HG02642 (cell line): ENCODE data around the gene KRTDAP.

Source experiments
- ATAC-seq: cut with Tn5 transposase; IDR thresholded peaks from one replicate; pipeline ENCODE4 v1.9.1; 2021; ENCODE audit warnings: mild to moderate bottlenecking; ENCODE audit not compliant: unreplicated experiment, poor library complexity

The KRTDAP gene

GRCh38 chr19:35513628-35514281 is 23.5 kb upstream of the KRTDAP start, which contains the start of gene DMKN:
Gene DMKN (minus strand): TSS chr19:35513649. CDS start chr19:35513475, 174 bp downstream.
- ATAC-seq, result no peak

GRCh38 chr19:35512831-35513627 is 22.8 kb upstream of the KRTDAP start:
- ATAC-seq, result no peak

GRCh38 chr19:35511337-35511736 is 21.1 kb upstream of the KRTDAP start:
- ATAC-seq, result no peak

- no peak for ATAC-seq
Observed at GRCh38 chr19:35510626-35510964, 20.3 kb upstream of the KRTDAP start.

- ATAC-seq, result peak; percentile 59
Observed at GRCh38 chr19:35509861-35510625, 19.8 kb upstream of the KRTDAP start.

- no peak for ATAC-seq
Observed at GRCh38 chr19:35509018-35509652, 18.9 kb upstream of the KRTDAP start.

GRCh38 chr19:35508129-35508528 is 17.9 kb upstream of the KRTDAP start:
- ATAC-seq, result no peak

GRCh38 chr19:35507561-35507960 is 17.3 kb upstream of the KRTDAP start:
- no peak for ATAC-seq

- no peak for ATAC-seq
Observed at GRCh38 chr19:35506011-35506410, 15.7 kb upstream of the KRTDAP start.

GRCh38 chr19:35502751-35503150 is 12.5 kb upstream of the KRTDAP start:
- ATAC-seq, result no peak

- no peak for ATAC-seq
Observed at GRCh38 chr19:35501684-35502083, 11.4 kb upstream of the KRTDAP start.

- no peak for ATAC-seq
Observed at GRCh38 chr19:35500611-35501010, 10.3 kb upstream of the KRTDAP start.

- no peak for ATAC-seq
Observed at GRCh38 chr19:35498984-35499527, 8.8 kb upstream of the KRTDAP start.

GRCh38 chr19:35498220-35498619 is 8.0 kb upstream of the KRTDAP start:
- no peak for ATAC-seq

- no peak for ATAC-seq
Observed at GRCh38 chr19:35497406-35497805, 7.1 kb upstream of the KRTDAP start.

GRCh38 chr19:35495107-35496064 is 5.1 kb upstream of the KRTDAP start:
- peak; percentile 65 for ATAC-seq

- no peak for ATAC-seq
Observed at GRCh38 chr19:35493971-35494370, 3.7 kb upstream of the KRTDAP start.

GRCh38 chr19:35491836-35492360 is 1.6 kb upstream of the KRTDAP start:
- no peak for ATAC-seq

GRCh38 chr19:35488677-35489076 is 1.6 kb downstream of the KRTDAP start:
- ATAC-seq, result no peak
